ENCODE results near the gene ATF2.

The ATF2 gene

GRCh38 chr2:175137793-175138192, 30.2 kb downstream of the ATF2 start:
- H3K4me3 ChIP-seq (ENCODE audit: low read depth in 1 of 2, low read length in 1 of 2): no peak overlapping the region
- no peaks in the 10 kb centered on the region for H3K27me3 ChIP-seq
- peaks cover 25% of the 10 kb centered on the region for H3K36me3 ChIP-seq
- no peaks in the 10 kb centered on the region for H3K9me3 ChIP-seq
- no peak overlapping the region for H3K27ac ChIP-seq
- TF ChIP-seq, protein P1, sequence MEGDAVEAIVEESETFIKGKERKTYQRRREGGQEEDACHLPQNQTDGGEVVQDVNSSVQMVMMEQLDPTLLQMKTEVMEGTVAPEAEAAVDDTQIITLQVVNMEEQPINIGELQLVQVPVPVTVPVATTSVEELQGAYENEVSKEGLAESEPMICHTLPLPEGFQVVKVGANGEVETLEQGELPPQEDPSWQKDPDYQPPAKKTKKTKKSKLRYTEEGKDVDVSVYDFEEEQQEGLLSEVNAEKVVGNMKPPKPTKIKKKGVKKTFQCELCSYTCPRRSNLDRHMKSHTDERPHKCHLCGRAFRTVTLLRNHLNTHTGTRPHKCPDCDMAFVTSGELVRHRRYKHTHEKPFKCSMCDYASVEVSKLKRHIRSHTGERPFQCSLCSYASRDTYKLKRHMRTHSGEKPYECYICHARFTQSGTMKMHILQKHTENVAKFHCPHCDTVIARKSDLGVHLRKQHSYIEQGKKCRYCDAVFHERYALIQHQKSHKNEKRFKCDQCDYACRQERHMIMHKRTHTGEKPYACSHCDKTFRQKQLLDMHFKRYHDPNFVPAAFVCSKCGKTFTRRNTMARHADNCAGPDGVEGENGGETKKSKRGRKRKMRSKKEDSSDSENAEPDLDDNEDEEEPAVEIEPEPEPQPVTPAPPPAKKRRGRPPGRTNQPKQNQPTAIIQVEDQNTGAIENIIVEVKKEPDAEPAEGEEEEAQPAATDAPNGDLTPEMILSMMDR (IDR thresholded peaks at IDR 0.05): no peak
- no peaks in the 10 kb centered on the region for H3K4me1 ChIP-seq (ENCODE audit: control insufficient read depth in 1 of 2, insufficient read depth in 1 of 2, low read depth in 1 of 2, low read length in 1 of 2)

- Histone ChIP-seq H3K9me3 (no peaks in the 10 kb centered on the region), H3K27ac (no peak overlapping the region), H3K36me3 (peaks cover 25% of the 10 kb centered on the region), H3K4me3 (ENCODE audit: low read depth in 1 of 2, low read length in 1 of 2) (no peak overlapping the region), H3K27me3 (no peaks in the 10 kb centered on the region), H3K4me1 (ENCODE audit: control insufficient read depth in 1 of 2, insufficient read depth in 1 of 2, low read depth in 1 of 2, low read length in 1 of 2) (no peaks in the 10 kb centered on the region)
- TF ChIP-seq, protein P1 (IDR thresholded peaks at IDR 0.05): no peak
Observed at GRCh38 chr2:175136334-175137215, 31.4 kb downstream of the ATF2 start.

DNA sequence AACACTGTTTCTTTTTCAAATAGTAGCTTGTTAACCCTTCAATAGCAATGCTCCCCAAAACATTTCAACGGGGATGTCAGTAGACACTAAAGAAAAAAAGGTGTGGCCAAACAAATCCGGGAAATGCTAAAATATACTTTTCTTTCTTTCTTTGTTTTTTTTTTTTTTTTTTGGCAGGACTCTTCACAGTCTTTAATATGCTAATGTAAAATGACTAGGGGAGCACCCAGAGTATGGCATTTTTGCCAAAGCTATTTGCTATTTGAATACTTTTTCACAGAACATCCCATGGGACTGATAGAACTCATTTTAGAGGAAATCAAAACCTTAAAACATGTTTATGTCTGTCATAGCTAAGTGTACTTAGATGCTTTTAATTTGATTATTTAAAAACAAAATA, 32.1 kb downstream of the ATF2 start:
- Histone ChIP-seq H3K27ac (no peak overlapping the region), H3K4me3 (ENCODE audit: low read depth in 1 of 2, low read length in 1 of 2) (no peak overlapping the region), H3K9me3 (no peaks in the 10 kb centered on the region), H3K4me1 (ENCODE audit: control insufficient read depth in 1 of 2, insufficient read depth in 1 of 2, low read depth in 1 of 2, low read length in 1 of 2) (no peaks in the 10 kb centered on the region), H3K27me3 (no peaks in the 10 kb centered on the region), H3K36me3 (peaks cover 25% of the 10 kb centered on the region)
- TF ChIP-seq, protein P1 (IDR thresholded peaks at IDR 0.05): no peak

- Histone ChIP-seq H3K27ac (no peak overlapping the region), H3K9me3 (no peaks in the 10 kb centered on the region), H3K27me3 (no peaks in the 10 kb centered on the region), H3K36me3 (peaks cover 25% of the 10 kb centered on the region), H3K4me1 (ENCODE audit: control insufficient read depth in 1 of 2, insufficient read depth in 1 of 2, low read depth in 1 of 2, low read length in 1 of 2) (no peaks in the 10 kb centered on the region), H3K4me3 (ENCODE audit: low read depth in 1 of 2, low read length in 1 of 2) (no peak overlapping the region)
- TF ChIP-seq, protein P1 (IDR thresholded peaks at IDR 0.05): no peak
Observed at GRCh38 chr2:175135177-175135576, 32.8 kb downstream of the ATF2 start.

DNA sequence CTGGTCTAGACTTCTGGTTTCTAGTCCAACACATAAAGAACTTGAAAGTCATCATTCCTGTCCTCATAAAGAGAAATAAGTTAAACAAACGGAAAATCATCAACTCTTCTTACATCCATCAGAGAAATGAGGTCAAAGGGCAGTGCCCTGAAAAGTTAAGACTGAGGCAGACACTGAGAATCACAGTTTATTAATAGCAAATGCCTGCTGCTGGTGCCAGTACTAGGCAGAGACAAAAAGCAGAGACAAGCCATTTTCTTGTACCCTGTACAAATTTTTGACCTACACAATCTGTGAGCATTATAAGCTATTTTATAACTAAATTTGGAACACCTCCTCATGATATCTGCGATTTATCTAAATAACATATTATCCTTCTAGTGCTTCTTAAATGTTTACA, 36.8 kb downstream of the ATF2 start:
- Histone ChIP-seq H3K36me3 (peaks cover 35% of the 10 kb centered on the region), H3K4me1 (ENCODE audit: control insufficient read depth in 1 of 2, insufficient read depth in 1 of 2, low read depth in 1 of 2, low read length in 1 of 2) (no peaks in the 10 kb centered on the region), H3K27me3 (no peaks in the 10 kb centered on the region), H3K9me3 (no peaks in the 10 kb centered on the region), H3K4me3 (ENCODE audit: low read depth in 1 of 2, low read length in 1 of 2) (no peak overlapping the region), H3K27ac (no peak overlapping the region)
- TF ChIP-seq, protein P1 (IDR thresholded peaks at IDR 0.05): no peak
